ENCODE results near the gene SLC6A19. TPM values are rescaled to one million over a fixed set of nuclear protein-coding genes. Genes with fewer than 3 reads are reported as not detected.
A peak's percentile ranks its signal among the peaks of the same experiment; 100 is the strongest.

Gene SLC6A19
- total and polyA plus RNA-seq, 2 of the 13 experiments (the other 11 are each of a cell fraction or from before 2014, with no cell fraction given) = 0.02 TPM; not detected in 1

DNA sequence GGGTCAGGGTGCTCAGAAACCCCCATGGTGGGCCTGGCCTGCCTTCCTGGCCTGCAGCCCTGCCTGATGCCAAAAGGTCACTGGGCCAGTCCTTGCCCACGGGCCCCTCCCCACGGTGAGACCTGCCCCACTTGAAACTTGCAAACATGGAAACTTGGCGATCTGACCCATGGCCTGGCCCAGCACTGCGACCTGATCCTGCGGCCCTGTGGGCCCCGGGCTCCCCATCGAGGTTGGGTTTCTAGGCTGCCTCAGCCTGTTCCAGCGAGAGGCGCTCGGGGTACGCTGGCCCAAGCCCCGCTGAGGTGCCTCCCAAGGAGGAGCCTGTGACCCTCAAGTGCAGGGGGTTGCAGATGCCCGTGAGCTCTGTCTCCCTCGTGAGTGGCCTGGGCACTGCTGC lies 37.5 kb upstream of the SLC6A19 start (continued):
- TF ChIP-seq, protein P1, sequence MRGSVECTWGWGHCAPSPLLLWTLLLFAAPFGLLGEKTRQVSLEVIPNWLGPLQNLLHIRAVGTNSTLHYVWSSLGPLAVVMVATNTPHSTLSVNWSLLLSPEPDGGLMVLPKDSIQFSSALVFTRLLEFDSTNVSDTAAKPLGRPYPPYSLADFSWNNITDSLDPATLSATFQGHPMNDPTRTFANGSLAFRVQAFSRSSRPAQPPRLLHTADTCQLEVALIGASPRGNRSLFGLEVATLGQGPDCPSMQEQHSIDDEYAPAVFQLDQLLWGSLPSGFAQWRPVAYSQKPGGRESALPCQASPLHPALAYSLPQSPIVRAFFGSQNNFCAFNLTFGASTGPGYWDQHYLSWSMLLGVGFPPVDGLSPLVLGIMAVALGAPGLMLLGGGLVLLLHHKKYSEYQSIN (CRISPR knock-in tag; IDR thresholded peaks at IDR 0.05; ENCODE audit: borderline replicate concordance) = no peak
- no peak for TF ChIP-seq MTF1 (CRISPR knock-in tag; IDR thresholded peaks at IDR 0.05)
- TF ChIP-seq, protein P2, sequence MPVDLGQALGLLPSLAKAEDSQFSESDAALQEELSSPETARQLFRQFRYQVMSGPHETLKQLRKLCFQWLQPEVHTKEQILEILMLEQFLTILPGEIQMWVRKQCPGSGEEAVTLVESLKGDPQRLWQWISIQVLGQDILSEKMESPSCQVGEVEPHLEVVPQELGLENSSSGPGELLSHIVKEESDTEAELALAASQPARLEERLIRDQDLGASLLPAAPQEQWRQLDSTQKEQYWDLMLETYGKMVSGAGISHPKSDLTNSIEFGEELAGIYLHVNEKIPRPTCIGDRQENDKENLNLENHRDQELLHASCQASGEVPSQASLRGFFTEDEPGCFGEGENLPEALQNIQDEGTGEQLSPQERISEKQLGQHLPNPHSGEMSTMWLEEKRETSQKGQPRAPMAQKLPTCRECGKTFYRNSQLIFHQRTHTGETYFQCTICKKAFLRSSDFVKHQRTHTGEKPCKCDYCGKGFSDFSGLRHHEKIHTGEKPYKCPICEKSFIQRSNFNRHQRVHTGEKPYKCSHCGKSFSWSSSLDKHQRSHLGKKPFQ (CRISPR knock-in tag; IDR thresholded peaks at IDR 0.05; ENCODE audit: insufficient replicate concordance) = no peak
- no peak for TF ChIP-seq ZNF678 (CRISPR knock-in tag; IDR thresholded peaks at IDR 0.05)

DNA sequence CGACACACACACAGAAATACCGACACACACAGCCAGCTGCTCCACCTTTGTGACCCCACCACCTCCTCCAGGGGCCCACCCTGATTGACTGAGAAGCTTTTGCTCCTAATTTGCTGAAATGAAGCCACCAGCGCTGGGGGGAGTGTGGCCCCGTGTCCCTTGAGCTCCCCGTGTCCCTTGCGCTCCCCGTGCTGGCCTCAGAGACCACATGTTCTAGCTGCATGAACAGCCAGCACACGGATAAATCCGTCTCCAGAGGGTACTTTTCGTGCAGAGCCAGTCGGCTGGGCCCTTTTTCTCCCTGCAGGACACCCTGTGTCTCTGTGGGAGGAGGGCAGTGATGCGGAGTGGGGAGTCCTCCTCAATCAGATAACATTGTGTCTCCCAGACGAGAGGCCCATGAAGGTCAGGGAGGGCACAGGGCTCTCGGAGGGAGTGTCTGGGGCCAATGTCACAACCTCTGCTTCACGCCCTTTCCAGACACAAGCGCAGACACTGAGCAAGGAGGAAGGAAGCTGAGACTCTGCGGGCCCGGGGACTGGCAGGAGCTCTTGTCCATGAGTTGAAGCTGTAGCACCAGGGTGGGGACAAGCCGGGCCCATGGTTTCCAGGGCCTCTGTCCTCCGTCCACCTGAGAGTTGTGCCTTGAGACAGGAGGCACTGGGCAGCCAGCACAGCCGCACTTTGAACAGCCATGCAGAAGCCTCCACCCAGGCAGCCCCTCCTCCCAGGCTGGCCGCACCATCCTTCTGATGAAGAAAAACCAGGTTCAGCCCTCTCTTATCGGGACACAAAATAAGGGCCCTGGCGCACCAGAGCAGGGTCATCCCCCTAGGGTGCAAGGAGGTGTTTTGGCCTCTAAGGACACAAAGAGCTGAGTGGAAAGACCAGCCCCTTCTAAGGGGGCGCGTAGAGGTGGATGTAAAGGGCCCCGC lies 36.4 kb upstream of the SLC6A19 start:
- CTCF ChIA-PET (ENCODE audit: low intra/inter-chr PET ratio, low total read pairs) = no interaction called here
- H3K79me2 ChIP-seq (ENCODE audit: insufficient read depth, low read length) = no peaks in the 10 kb centered on the region
- no peaks in the 10 kb centered on the region for H3K9me3 ChIP-seq (ENCODE audit: low read length)
- intact Hi-C loops (cut with micrococcal nuclease; ENCODE audit: unreplicated experiment) (loop anchor here (5.0 kb wide), 2 partner anchors 163 to 243 kb away; no protein-coding TSS in a partner anchor), in situ Hi-C loops (cut with HindIII; ENCODE audit: extremely low pct_ligation_motif_present, low pct_unique_long_range_greater_than_20kb) (loop anchor here (10.0 kb wide), 1 partner anchor 240 kb away; no protein-coding TSS in a partner anchor)
- no peak for DNase-seq (ENCODE audit: low spot score)
- no peak overlapping the region for H3K9ac ChIP-seq (ENCODE audit: insufficient read depth, low read depth, low read length)
- peaks cover 69% of the 10 kb centered on the region for H3K4me1 ChIP-seq (ENCODE audit: insufficient read depth, low read length)
- no peaks in the 10 kb centered on the region for H4K20me1 ChIP-seq (ENCODE audit: insufficient read depth, low read length)
- no peak overlapping the region for H3K27ac ChIP-seq (ENCODE audit: extremely low read length, insufficient read depth, low read length)
- peaks cover 8 to 40% of the 10 kb centered on the region in 2 experiments; a peak in 4 of 5 replicates for H3K27me3 ChIP-seq (ENCODE audit: control insufficient read depth in 1 of 2, insufficient read depth in 2 of 2, low read length in 2 of 2)
- BruUV-seq (replicated peaks) = no TSS peak
- H3K4me3 ChIP-seq (replicated peaks in 1 of 3; ENCODE audit: insufficient read depth in 1 of 3, low read depth in 2 of 3, low read length in 3 of 3) = peak overlapping the region in 1 of 3 experiments; percentile 45; a peak in 2 of 6 replicates
- POLR2A ChIA-PET = interaction anchor here (1.9 kb wide), 1 partner anchor 58 kb away, joined by 8 read pairs; no protein-coding TSS in a partner anchor
- peak overlapping the region; percentile 50 for H3K4me2 ChIP-seq (ENCODE audit: low read depth, low read length)
- no peak for FAIRE-seq
- no peak for ATAC-seq
- H3K36me3 ChIP-seq (replicated peaks in 1 of 2; ENCODE audit: control insufficient read depth in 1 of 2, insufficient read depth in 2 of 2, low read length in 2 of 2) = no peaks in the 10 kb centered on the region
- H2AFZ ChIP-seq (ENCODE audit: low read length) = no peak overlapping the region
- WGBS (ENCODE audit: low lambda C conversion rate) = 18% methylated on average over 11 of the region's 27 CpGs
- no peak for TF ChIP-seq CBFB (CRISPR knock-in tag; IDR thresholded peaks at IDR 0.05)
- TF ChIP-seq, protein P3, sequence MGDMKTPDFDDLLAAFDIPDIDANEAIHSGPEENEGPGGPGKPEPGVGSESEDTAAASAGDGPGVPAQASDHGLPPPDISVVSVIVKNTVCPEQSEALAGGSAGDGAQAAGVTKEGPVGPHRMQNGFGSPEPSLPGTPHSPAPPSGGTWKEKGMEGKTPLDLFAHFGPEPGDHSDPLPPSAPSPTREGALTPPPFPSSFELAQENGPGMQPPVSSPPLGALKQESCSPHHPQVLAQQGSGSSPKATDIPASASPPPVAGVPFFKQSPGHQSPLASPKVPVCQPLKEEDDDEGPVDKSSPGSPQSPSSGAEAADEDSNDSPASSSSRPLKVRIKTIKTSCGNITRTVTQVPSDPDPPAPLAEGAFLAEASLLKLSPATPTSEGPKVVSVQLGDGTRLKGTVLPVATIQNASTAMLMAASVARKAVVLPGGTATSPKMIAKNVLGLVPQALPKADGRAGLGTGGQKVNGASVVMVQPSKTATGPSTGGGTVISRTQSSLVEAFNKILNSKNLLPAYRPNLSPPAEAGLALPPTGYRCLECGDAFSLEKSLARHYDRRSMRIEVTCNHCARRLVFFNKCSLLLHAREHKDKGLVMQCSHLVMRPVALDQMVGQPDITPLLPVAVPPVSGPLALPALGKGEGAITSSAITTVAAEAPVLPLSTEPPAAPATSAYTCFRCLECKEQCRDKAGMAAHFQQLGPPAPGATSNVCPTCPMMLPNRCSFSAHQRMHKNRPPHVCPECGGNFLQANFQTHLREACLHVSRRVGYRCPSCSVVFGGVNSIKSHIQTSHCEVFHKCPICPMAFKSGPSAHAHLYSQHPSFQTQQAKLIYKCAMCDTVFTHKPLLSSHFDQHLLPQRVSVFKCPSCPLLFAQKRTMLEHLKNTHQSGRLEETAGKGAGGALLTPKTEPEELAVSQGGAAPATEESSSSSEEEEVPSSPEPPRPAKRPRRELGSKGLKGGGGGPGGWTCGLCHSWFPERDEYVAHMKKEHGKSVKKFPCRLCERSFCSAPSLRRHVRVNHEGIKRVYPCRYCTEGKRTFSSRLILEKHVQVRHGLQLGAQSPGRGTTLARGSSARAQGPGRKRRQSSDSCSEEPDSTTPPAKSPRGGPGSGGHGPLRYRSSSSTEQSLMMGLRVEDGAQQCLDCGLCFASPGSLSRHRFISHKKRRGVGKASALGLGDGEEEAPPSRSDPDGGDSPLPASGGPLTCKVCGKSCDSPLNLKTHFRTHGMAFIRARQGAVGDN (CRISPR knock-in tag; IDR thresholded peaks at IDR 0.05) = peak; percentile 31
- TF ChIP-seq XRCC5 (optimal IDR thresholded peaks at IDR 0.05; ENCODE audit: low read length) = peak; percentile 33
- TF ChIP-seq NR2F6 (IDR thresholded peaks at IDR 0.05) = no peak
- 0 out of 2 replicates have a peak, but pooled peaks have one; percentile 7 for TF ChIP-seq NR2F6 (CRISPR knock-in tag; IDR thresholded peaks at IDR 0.05)
- peak; percentile 95 for TF ChIP-seq ZNF263 (CRISPR knock-in tag; IDR thresholded peaks at IDR 0.05)
- TF ChIP-seq ZNF546 (CRISPR knock-in tag; conservative IDR thresholded peaks at IDR 0.05) = no peak
- no peak for TF ChIP-seq SOX13 (IDR thresholded peaks at IDR 0.05)
- TF ChIP-seq SOX13 (CRISPR knock-in tag; conservative IDR thresholded peaks at IDR 0.05 in 1 of 2, IDR thresholded peaks at IDR 0.05 in 1 of 2) = 0 out of 4 replicates have a peak, but pooled peaks of 1 of the 2 experiments have one; percentile 16

Measured in HepG2 (cell line).